ENCODE results near the gene DGKQ.

DGKQ gene

DNA sequence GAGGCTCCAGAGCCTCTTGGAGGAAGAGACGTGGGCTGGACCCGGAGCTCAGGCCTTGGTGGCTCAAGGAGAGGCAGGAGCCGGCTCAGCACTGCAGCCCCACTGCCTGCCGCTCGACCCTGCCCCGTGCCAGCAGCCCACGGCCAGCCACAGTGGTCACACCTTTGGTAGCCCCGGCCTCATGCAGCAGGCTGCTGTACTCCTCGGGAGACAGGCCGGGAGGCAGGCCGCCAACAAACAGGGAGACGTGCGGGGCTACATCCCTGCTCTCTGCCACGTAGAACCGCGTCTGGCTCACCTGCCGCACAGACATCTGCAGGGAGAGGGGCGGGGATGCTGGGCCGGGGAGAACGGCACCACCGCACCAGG, 7.6 kb downstream of the DGKQ start:
- no peak overlapping the region for H3K4me3 ChIP-seq
- H3K27ac ChIP-seq: no peak overlapping the region

DNA sequence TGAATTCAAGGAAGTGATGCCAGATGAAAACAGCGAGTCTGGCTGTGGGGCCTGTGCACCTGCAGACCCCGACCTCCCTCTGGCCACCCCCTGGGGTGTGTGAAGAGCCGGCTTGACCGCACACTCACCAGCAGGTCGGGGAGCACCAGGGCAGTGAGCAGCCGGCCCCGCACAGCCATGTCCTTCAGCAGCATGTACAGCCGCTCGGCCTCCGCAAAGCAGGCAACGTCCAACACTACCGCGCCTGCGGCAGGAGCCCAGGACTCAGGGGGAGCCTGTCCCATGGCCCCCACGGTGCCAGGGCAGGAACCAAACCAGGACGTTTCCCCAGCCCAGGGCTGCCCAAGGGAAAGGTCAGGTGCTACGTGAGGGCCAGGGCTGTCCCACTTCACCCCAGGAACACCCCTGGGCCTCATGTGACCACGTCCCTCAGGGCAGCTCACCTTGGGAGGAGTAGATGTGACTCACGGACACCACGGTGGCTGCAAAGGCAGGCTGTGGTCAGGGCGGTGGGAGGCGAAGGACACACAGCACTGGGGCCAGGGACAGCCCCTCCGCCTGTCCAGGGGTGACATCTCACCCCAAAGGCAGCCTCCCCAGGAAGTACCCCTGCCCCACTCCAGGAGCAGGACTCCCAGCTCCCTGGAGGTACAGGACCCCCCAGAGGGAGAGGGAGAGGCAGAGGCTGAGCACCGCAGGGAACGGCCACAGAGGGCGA, 8.2 kb downstream of the DGKQ start:
- no peak overlapping the region for H3K4me3 ChIP-seq
- H3K27ac ChIP-seq: peak overlapping the region in 1 of 21 experiments; percentile 1

- peak overlapping the region in 1 of 21 experiments; percentile 1 for H3K27ac ChIP-seq
- H3K4me3 ChIP-seq: no peak overlapping the region
These were observed 8.9 kb downstream of the DGKQ start for GRCh38 chr4:964346-965025.

- Histone ChIP-seq H3K4me3 (no peak overlapping the region), H3K27ac (peak overlapping the region in 1 of 21 experiments; percentile 11)
These were observed 9.8 kb downstream of the DGKQ start for GRCh38 chr4:963276-964225.

- Histone ChIP-seq H3K4me3 (no peak overlapping the region), H3K27ac (peak overlapping the region in 1 of 21 experiments; percentile 11)
These were observed 10.8 kb downstream of the DGKQ start for GRCh38 chr4:962231-963208.

DNA sequence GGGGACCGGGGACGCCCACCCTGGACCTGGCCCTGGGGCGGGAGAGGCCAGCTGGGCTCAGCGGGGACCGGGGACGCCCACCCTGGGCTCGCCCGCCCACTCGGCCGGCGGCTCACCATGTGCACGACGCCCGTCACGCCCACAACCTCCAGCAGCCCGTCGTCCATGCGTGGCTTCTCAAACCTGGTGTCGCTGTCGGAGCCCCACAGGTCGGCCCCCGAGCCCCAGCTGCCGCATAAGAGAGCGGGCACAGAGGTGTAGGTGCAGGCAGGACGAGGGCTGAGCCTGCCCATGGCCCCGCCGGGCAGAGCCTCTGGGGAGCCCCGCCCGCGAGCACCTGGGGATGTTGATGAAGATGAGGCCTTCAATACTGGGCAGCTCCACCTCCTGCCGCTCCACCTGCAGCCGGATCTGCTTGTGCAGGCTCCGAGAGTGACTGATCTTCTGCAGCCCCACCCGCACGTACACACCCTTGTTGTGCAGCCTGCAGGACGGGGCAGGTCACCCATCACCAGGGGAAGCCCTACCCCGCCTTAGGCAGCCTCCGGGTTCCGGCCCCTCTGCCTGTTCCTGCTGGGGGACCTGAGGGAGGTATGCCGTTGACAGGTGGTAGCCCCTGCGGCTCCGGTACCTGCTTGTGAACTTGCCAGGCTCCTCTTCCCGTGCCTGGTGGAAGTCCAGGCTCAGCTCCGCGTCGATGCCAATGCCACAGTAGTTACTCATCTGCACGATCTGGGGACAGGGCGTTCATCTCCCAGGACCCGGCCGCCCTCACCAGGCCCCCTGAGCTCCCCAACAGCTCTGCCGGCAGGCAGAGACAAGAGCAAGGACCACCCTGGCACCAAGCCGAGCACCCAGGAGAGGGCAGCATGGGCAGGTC, 11.8 kb downstream of the DGKQ start:
- H3K4me3 ChIP-seq: no peak overlapping the region
- H3K27ac ChIP-seq: no peak overlapping the region

GRCh38 chr4:960636-961350, 12.6 kb downstream of the DGKQ start:
- Histone ChIP-seq H3K4me3 (no peak overlapping the region), H3K27ac (no peak overlapping the region)

- Histone ChIP-seq H3K4me3 (no peak overlapping the region), H3K27ac (no peak overlapping the region)
These were observed 13.2 kb downstream of the DGKQ start for GRCh38 chr4:960140-960635.

DNA sequence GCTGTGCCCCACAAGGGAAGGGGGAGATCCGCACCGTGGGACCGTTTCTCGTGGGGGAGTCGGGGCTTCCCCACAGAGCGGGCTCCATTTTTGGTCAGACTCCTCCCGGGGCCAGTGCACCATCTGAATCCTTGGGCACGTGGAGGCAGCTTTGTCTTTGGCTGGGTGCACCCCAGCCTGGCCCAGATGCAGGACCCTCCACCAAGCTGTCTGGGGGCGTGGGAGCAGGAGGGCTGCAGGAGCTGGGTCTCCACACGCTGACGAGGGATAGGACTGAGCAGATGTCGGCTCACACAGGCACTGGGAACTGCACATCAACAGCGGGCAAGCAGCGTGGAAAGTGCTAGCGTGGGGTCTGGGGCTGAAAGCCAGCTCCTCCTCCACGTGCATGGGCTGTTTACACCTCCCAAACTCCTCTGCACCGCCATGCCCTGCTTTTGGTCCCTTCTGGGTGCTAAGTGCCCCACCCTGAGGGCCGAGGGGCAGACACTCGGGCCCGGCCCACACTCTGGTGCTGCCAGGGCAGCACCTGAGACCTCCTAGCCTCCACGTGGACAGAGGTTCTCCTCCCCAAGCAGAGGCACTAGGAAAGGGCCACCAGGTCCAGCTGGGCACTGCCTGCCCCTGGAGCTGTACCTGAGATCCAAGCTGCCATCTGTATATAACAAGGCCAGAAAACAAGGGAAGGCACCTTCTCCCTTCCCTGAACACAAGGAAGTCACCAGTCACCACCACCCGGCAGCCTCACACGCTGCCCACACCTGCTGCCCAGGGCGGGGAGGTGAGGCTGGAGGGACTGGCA, 13.8 kb downstream of the DGKQ start:
- no peak overlapping the region for H3K4me3 ChIP-seq

DNA sequence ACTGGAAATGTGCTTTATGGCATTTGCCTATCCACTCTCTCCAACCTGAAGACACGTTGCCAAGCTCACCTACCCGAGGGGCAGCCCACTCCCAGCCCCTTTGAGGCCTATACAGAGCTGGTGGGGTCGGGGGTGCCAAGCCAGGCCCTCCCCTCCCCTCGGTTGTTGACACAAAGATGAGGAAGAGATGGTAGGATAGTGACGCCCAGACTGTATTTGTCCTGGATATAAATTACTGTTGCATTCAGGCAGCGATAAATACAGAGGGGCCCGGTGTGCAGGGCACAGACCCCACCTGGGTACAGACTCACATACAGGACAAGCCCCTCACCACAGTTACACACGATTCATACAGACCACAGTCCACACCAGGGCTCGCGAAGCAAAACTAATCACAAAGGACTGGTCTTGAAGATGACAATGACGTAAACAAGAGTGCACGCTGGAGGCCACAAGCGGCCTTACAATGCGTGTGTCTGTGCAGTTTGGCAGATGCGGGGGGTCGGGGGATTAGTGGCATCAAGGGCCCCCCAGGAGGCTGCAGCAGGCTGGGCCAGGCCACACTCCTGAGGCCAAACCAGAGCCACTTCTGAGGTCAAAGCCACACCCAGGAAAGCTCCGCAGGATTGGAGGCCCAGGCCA, 14.6 kb downstream of the DGKQ start:
- Histone ChIP-seq H3K27ac (no peak overlapping the region), H3K4me3 (no peak overlapping the region)

More for the DNA sequence above, 13.8 kb downstream of the DGKQ start:
- H3K27ac ChIP-seq: no peak overlapping the region

- Histone ChIP-seq H3K4me3 (no peak overlapping the region), H3K27ac (no peak overlapping the region)
These were observed 15.1 kb downstream of the DGKQ start for GRCh38 chr4:958314-958665.

- H3K4me3 ChIP-seq: no peak overlapping the region
- H3K27ac ChIP-seq: no peak overlapping the region
These were observed 15.6 kb downstream of the DGKQ start for GRCh38 chr4:957581-958313.

GRCh38 chr4:957231-957580, 16.2 kb downstream of the DGKQ start:
- no peak overlapping the region for H3K27ac ChIP-seq
- no peak overlapping the region for H3K4me3 ChIP-seq

DNA sequence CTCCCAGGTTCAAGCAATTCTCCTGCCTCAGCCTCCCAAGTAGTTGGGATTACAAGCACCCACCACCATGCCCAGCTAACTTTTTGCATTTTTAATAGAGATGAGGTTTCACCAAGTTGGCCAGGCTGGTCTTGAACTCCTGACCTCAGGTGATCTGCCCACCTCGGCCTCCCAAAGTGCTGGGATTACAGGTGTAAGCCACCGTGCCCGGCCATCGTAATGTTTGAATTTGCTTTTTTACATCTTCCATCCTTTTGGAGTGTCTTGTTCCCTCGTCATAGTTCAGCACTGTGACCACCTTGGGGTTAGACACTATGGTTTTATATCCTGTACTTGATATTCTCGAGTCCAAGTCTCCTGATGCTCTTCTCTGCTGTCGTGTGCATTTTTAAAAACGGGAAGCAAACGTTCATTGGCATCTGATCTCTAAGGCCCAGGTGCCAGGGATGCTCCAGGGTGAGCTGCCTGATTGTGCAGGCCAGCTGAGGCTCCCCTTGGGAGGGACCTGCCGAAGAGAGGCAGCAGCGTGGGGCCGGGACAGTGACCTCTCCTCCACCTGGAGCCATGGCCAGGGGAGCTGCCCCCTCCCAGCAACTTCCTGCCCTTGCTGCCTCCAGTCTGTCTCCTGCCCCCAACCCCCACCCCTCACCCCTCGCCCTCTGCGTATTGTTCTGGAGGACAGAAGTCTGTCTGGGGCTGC, 16.7 kb downstream of the DGKQ start:
- Histone ChIP-seq H3K4me3 (no peak overlapping the region), H3K27ac (no peak overlapping the region)

GRCh38 chr4:955931-956381, 17.4 kb downstream of the DGKQ start:
- H3K27ac ChIP-seq: no peak overlapping the region
- no peak overlapping the region for H3K4me3 ChIP-seq
